ENCODE measurements around the gene KIAA1586.

GRCh38 chr6:57044568-57044967, 1.9 kb upstream of the KIAA1586 start:
- TF ChIP-seq CTBP1 (IDR thresholded peaks at IDR 0.05; ENCODE audit: borderline replicate concordance) (no peak), BHLHE40 (IDR thresholded peaks at IDR 0.05; ENCODE audit: borderline replicate concordance) (no peak)
